ENCODE results near the gene TMEM184A.

DNA sequence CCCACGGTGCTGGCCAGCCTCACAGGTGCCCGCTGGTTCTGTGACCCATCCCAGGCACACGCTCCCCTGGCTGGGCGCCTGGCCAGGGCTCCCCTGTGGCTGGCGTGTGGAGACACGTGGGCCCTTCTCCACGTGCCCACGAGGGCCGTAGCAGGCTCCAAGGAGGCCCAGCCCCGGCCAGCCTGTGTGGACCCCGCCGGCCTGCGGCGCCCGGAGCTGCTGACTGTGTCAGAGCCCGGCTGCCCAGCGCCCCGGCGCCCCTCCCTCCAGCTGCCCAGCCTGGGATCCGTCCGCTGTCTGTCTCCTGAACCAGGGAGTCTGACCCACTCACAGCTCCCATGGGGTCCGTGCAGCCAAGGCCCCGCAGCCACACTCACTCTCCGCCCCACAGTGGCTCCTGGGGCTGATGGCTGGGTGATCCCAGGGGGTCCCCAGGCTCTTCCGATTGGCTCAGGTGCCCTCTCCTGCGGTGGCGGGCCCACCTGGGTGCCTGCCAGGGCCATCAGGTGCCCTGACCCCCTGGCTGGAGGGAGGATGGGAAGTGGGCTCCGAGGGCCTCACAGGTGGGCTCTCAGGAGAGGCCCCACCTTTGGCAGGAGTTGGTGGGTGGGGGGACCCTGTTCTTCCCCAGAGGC is 9.6 kb downstream of the TMEM184A start:
- TF ChIP-seq, protein P1, sequence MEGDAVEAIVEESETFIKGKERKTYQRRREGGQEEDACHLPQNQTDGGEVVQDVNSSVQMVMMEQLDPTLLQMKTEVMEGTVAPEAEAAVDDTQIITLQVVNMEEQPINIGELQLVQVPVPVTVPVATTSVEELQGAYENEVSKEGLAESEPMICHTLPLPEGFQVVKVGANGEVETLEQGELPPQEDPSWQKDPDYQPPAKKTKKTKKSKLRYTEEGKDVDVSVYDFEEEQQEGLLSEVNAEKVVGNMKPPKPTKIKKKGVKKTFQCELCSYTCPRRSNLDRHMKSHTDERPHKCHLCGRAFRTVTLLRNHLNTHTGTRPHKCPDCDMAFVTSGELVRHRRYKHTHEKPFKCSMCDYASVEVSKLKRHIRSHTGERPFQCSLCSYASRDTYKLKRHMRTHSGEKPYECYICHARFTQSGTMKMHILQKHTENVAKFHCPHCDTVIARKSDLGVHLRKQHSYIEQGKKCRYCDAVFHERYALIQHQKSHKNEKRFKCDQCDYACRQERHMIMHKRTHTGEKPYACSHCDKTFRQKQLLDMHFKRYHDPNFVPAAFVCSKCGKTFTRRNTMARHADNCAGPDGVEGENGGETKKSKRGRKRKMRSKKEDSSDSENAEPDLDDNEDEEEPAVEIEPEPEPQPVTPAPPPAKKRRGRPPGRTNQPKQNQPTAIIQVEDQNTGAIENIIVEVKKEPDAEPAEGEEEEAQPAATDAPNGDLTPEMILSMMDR (IDR thresholded peaks at IDR 0.05), result no peak
- TF ChIP-seq POLR2AphosphoS5 (IDR thresholded peaks at IDR 0.05; ENCODE audit: insufficient read depth in 1 of 2, low read depth in 1 of 2), result no peak
- no peak for TF ChIP-seq POLR2A (IDR thresholded peaks at IDR 0.05)
